ENCODE data around the gene FRRS1. TPM values are rescaled to one million over a fixed set of nuclear protein-coding genes. Genes with fewer than 3 reads are reported as not detected.

FRRS1 gene
- total and polyA plus RNA-seq, 8 donors: 8.0 to 15.1 (median 12.4) TPM

- no peaks in the 10 kb centered on the region for H3K27me3 ChIP-seq
- H3K9me3 ChIP-seq: no peaks in the 10 kb centered on the region
- DNase-seq (no peak), ATAC-seq (no peak)
- H3K4me3 ChIP-seq: no peak overlapping the region
- no peak for TF ChIP-seq CTCF (IDR thresholded peaks at IDR 0.05)
- H3K27ac ChIP-seq: no peak overlapping the region
- no peaks in the 10 kb centered on the region for H3K36me3 ChIP-seq
- intact Hi-C loops (cut with DNase I): no loop called here
- H3K4me1 ChIP-seq: no peaks in the 10 kb centered on the region
Measured at GRCh38 chr1:99788896-99789295, 22.5 kb upstream of the FRRS1 start.

GRCh38 chr1:99786751-99787501 is 20.5 kb upstream of the FRRS1 start:
- Histone ChIP-seq H3K4me1 (no peaks in the 10 kb centered on the region), H3K36me3 (no peaks in the 10 kb centered on the region), H3K27ac (no peak overlapping the region), H3K9me3 (no peaks in the 10 kb centered on the region), H3K4me3 (no peak overlapping the region), H3K27me3 (no peaks in the 10 kb centered on the region)
- DNase-seq (no peak), ATAC-seq (no peak)
- intact Hi-C loops (cut with DNase I): no loop called here
- TF ChIP-seq CTCF (IDR thresholded peaks at IDR 0.05): no peak

GRCh38 chr1:99784809-99785255 is 18.4 kb upstream of the FRRS1 start:
- no peak overlapping the region for H3K4me3 ChIP-seq
- no peak for TF ChIP-seq CTCF (IDR thresholded peaks at IDR 0.05)
- no peaks in the 10 kb centered on the region for H3K4me1 ChIP-seq
- intact Hi-C loops (cut with DNase I): no loop called here
- H3K27ac ChIP-seq: no peak overlapping the region
- ATAC-seq: no peak
- no peak for DNase-seq
- H3K27me3 ChIP-seq: no peaks in the 10 kb centered on the region
- no peaks in the 10 kb centered on the region for H3K9me3 ChIP-seq
- H3K36me3 ChIP-seq: no peaks in the 10 kb centered on the region

GRCh38 chr1:99784143-99784542 is 17.7 kb upstream of the FRRS1 start:
- Histone ChIP-seq H3K9me3 (no peaks in the 10 kb centered on the region), H3K4me3 (no peak overlapping the region), H3K4me1 (no peaks in the 10 kb centered on the region), H3K36me3 (no peaks in the 10 kb centered on the region), H3K27ac (no peak overlapping the region), H3K27me3 (no peaks in the 10 kb centered on the region)
- ATAC-seq (no peak), DNase-seq (no peak)
- intact Hi-C loops (cut with DNase I): no loop called here
- no peak for TF ChIP-seq CTCF (IDR thresholded peaks at IDR 0.05)

- no peak for DNase-seq
- intact Hi-C loops (cut with DNase I): no loop called here
- no peaks in the 10 kb centered on the region for H3K27me3 ChIP-seq
Measured at GRCh38 chr1:99782920-99783319, 16.5 kb upstream of the FRRS1 start.

More at GRCh38 chr1:99782920-99783319, 16.5 kb upstream of the FRRS1 start:
- TF ChIP-seq CTCF (IDR thresholded peaks at IDR 0.05): no peak
- H3K36me3 ChIP-seq: no peaks in the 10 kb centered on the region
- ATAC-seq: no peak
- no peaks in the 10 kb centered on the region for H3K9me3 ChIP-seq
- H3K4me3 ChIP-seq: no peak overlapping the region
- H3K27ac ChIP-seq: no peak overlapping the region
- no peaks in the 10 kb centered on the region for H3K4me1 ChIP-seq

Measured in left lung (tissue), 10 donors.